ENCODE data around the gene CASK. TPM values are rescaled to one million over a fixed set of nuclear protein-coding genes. Genes with fewer than 3 reads are reported as not detected.
"Not testable (repeated sequence)": the region's sequence is repeated elsewhere in the genome, so short reads cannot be mapped to it uniquely, and the experiment has no call there.

Gene CASK
- total RNA-seq, 1 donor from 2014 or later = 58.8 TPM

- no peak for TF ChIP-seq CTCF (conservative IDR thresholded peaks at IDR 0.05; ENCODE audit: low read depth, low read length)
- no peak overlapping the region for H3K4me3 ChIP-seq (ENCODE audit: low read depth, low read length)
- DNase-seq (ENCODE audit: low read depth) = no peak
These were observed 406.9 kb downstream of the CASK start for GRCh38 chrX:41516456-41516855.

GRCh38 chrX:41515376-41515775 is 408.0 kb downstream of the CASK start:
- no peak overlapping the region for H3K4me3 ChIP-seq (ENCODE audit: low read depth, low read length)
- DNase-seq (ENCODE audit: low read depth) = no peak
- no peak for TF ChIP-seq CTCF (conservative IDR thresholded peaks at IDR 0.05; ENCODE audit: low read depth, low read length)

GRCh38 chrX:41514179-41514578 is 409.2 kb downstream of the CASK start:
- no peak for TF ChIP-seq CTCF (conservative IDR thresholded peaks at IDR 0.05; ENCODE audit: low read depth, low read length)
- DNase-seq (ENCODE audit: low read depth) = no peak
- no peak overlapping the region for H3K4me3 ChIP-seq (ENCODE audit: low read depth, low read length)

- DNase-seq (ENCODE audit: low read depth); H3K4me3 ChIP-seq (ENCODE audit: low read depth, low read length): not testable (repeated sequence)
These were observed 410.5 kb downstream of the CASK start for GRCh38 chrX:41512853-41513252.

GRCh38 chrX:41512394-41512793 is 411.0 kb downstream of the CASK start:
- TF ChIP-seq CTCF (conservative IDR thresholded peaks at IDR 0.05; ENCODE audit: low read depth, low read length) = no peak
- no peak for DNase-seq (ENCODE audit: low read depth)
- no peak overlapping the region for H3K4me3 ChIP-seq (ENCODE audit: low read depth, low read length)

- TF ChIP-seq CTCF (conservative IDR thresholded peaks at IDR 0.05; ENCODE audit: low read depth, low read length) = no peak
- no peak for DNase-seq (ENCODE audit: low read depth)
- H3K4me3 ChIP-seq (ENCODE audit: low read depth, low read length) = no peak overlapping the region
These were observed 415.4 kb downstream of the CASK start for GRCh38 chrX:41507919-41508318.

GRCh38 chrX:41502004-41502403 is 421.4 kb downstream of the CASK start:
- DNase-seq (ENCODE audit: low read depth) = no peak
- TF ChIP-seq CTCF (conservative IDR thresholded peaks at IDR 0.05; ENCODE audit: low read depth, low read length) = no peak
- H3K4me3 ChIP-seq (ENCODE audit: low read depth, low read length) = no peak overlapping the region

GRCh38 chrX:41499984-41500383 is 423.4 kb downstream of the CASK start:
- no peak for DNase-seq (ENCODE audit: low read depth)
- no peak overlapping the region for H3K4me3 ChIP-seq (ENCODE audit: low read depth, low read length)
- no peak for TF ChIP-seq CTCF (conservative IDR thresholded peaks at IDR 0.05; ENCODE audit: low read depth, low read length)

Measured in epithelial cell of proximal tubule (primary cell).